ENCODE measurements around the gene ZCCHC17.
"Not testable (repeated sequence)": the region's sequence is repeated elsewhere in the genome, so short reads cannot be mapped to it uniquely, and the experiment has no call there.

The ZCCHC17 gene

GRCh38 chr1:31371121-31371959 is 74.5 kb downstream of the ZCCHC17 start:
- DNase-seq (ENCODE audit: low read depth in 2 of 2): no peak

GRCh38 chr1:31372051-31372450 is 75.2 kb downstream of the ZCCHC17 start:
- DNase-seq (ENCODE audit: low read depth in 2 of 2): no peak

GRCh38 chr1:31372751-31373055 is 75.9 kb downstream of the ZCCHC17 start:
- no peak for DNase-seq (ENCODE audit: low read depth in 2 of 2)

GRCh38 chr1:31373056-31373896 is 76.4 kb downstream of the ZCCHC17 start, which contains the start of gene FABP3:
FABP3 (minus strand) TSS chr1:31373076; CDS start chr1:31373014, 62 bp downstream.
- DNase-seq (ENCODE audit: low read depth in 2 of 2): peak in 1 of 2 donors; percentile 3

GRCh38 chr1:31373897-31374486 is 77.2 kb downstream of the ZCCHC17 start:
- no peak for DNase-seq (ENCODE audit: low read depth in 2 of 2)

- DNase-seq (ENCODE audit: low read depth in 2 of 2): no peak
These were observed 77.8 kb downstream of the ZCCHC17 start for GRCh38 chr1:31374511-31375196.

- no peak for DNase-seq (ENCODE audit: low read depth in 2 of 2)
These were observed 79.7 kb downstream of the ZCCHC17 start for GRCh38 chr1:31376375-31377134.

- DNase-seq (ENCODE audit: low read depth in 2 of 2): no peak
These were observed 80.6 kb downstream of the ZCCHC17 start for GRCh38 chr1:31377364-31377863.

- no peak for DNase-seq (ENCODE audit: low read depth in 2 of 2)
These were observed 81.2 kb downstream of the ZCCHC17 start for GRCh38 chr1:31378001-31378400.

- DNase-seq (ENCODE audit: low read depth in 2 of 2): no peak
These were observed 83.3 kb downstream of the ZCCHC17 start for GRCh38 chr1:31380181-31380580.

GRCh38 chr1:31381394-31382294 is 84.8 kb downstream of the ZCCHC17 start:
- no peak for DNase-seq (ENCODE audit: low read depth in 2 of 2)

GRCh38 chr1:31382379-31382989 is 85.7 kb downstream of the ZCCHC17 start:
- no peak for DNase-seq (ENCODE audit: low read depth in 2 of 2)

- DNase-seq (ENCODE audit: low read depth in 2 of 2): no peak
These were observed 87.1 kb downstream of the ZCCHC17 start for GRCh38 chr1:31383967-31384366.

GRCh38 chr1:31386576-31387243 is 89.9 kb downstream of the ZCCHC17 start:
- not testable (repeated sequence) for DNase-seq (ENCODE audit: low read depth in 2 of 2)

- no peak for DNase-seq (ENCODE audit: low read depth in 2 of 2)
These were observed 90.8 kb downstream of the ZCCHC17 start for GRCh38 chr1:31387612-31388011.

GRCh38 chr1:31389616-31390015 is 92.8 kb downstream of the ZCCHC17 start:
- DNase-seq (ENCODE audit: low read depth in 2 of 2): no peak

GRCh38 chr1:31390071-31390470 is 93.2 kb downstream of the ZCCHC17 start:
- DNase-seq (ENCODE audit: low read depth in 2 of 2): no peak

- no peak for DNase-seq (ENCODE audit: low read depth in 2 of 2)
These were observed 96.6 kb downstream of the ZCCHC17 start for GRCh38 chr1:31393463-31393862.

Data from stimulated activated CD8-positive, alpha-beta memory T cell treated with anti-CD3 and anti-CD28 coated beads, Interleukin-7, amount 100 ng/mL, for 4 hours (primary cell).